K562 (cell line): ENCODE results near the gene RALGAPB. TPM values are rescaled to one million over a fixed set of nuclear protein-coding genes. Genes with fewer than 3 reads are reported as not detected.

Experiments
- ATF2 ChIP-seq: sonication (generic); formaldehyde crosslinking; IDR thresholded peaks from 2 replicates; pipeline ENCODE4 v1.8.1; 2022; ENCODE audit warnings: missing genetic modification reagents
- CAMTA2 ChIP-seq: fragments of 250-450 bp; sonication (Bioruptor Pico); conservative IDR thresholded peaks from 2 replicates; pipeline ENCODE4 v1.5.1; 2022
- CHD2 ChIP-seq: IDR thresholded peaks from 2 replicates; pipeline ENCODE4 v1.6.1; 2011; ENCODE audit warnings: low read depth, low read length
- CREM ChIP-seq: IDR thresholded peaks from 2 replicates; pipeline ENCODE4 v1.6.1; 2014; ENCODE audit warnings: antibody characterized with exemption, low read depth
- ETS1 ChIP-seq: conservative IDR thresholded peaks from 2 replicates; pipeline ENCODE4 v1.6.1; 2011; ENCODE audit warnings: low read depth, mild to moderate bottlenecking, low read length; ENCODE audit not compliant: control insufficient read depth
- JUNB ChIP-seq: fragments of 450-650 bp; formaldehyde crosslinking; conservative IDR thresholded peaks from 2 replicates; pipeline ENCODE4 v1.4.0; 2020; ENCODE audit warnings: mild to moderate bottlenecking
- KLF13 ChIP-seq: fragments of 450-650 bp; IDR thresholded peaks from 2 replicates; pipeline ENCODE4 v1.6.1; 2016; ENCODE audit warnings: missing genetic modification characterization, low read depth, mild to moderate bottlenecking, missing compliant biosample characterization, moderate library complexity, borderline replicate concordance
- KLF16 ChIP-seq: IDR thresholded peaks from 2 replicates; pipeline ENCODE4 v1.6.1; 2016; ENCODE audit warnings: antibody characterized with exemption
- MBD2 ChIP-seq: sonication (generic); IDR thresholded peaks from 2 replicates; pipeline ENCODE4 v1.6.1; 2016; ENCODE audit warnings: low read depth, borderline replicate concordance
- MTA1 ChIP-seq: fragments of 450-650 bp; IDR thresholded peaks from 2 replicates; pipeline ENCODE4 v1.6.1; 2017; ENCODE audit warnings: borderline replicate concordance
- PHF20 ChIP-seq: fragments of 450-650 bp; IDR thresholded peaks from 2 replicates; pipeline ENCODE4 v1.6.1; 2018; ENCODE audit not compliant: partially characterized antibody
- POLR2B ChIP-seq: fragments of 450-650 bp; IDR thresholded peaks from 2 replicates; pipeline ENCODE4 v1.6.1; 2018; ENCODE audit warnings: low read depth; ENCODE audit not compliant: partially characterized antibody
- PPARD ChIP-seq: fragments of 250-450 bp; sonication (Bioruptor Pico); IDR thresholded peaks from 2 replicates; pipeline ENCODE4 v1.8.0; 2022; ENCODE audit warnings: inconsistent platforms, mild to moderate bottlenecking, moderate library complexity
- PRMT5 ChIP-seq: sonication (generic); formaldehyde crosslinking; IDR thresholded peaks from 2 replicates; pipeline ENCODE4 v1.5.0; 2020; ENCODE audit warnings: missing genetic modification reagents
- PURB ChIP-seq: sonication (generic); formaldehyde crosslinking; IDR thresholded peaks from 2 replicates; pipeline ENCODE4 v1.9.0; 2021; ENCODE audit warnings: low read depth, mild to moderate bottlenecking, missing genetic modification reagents
- TCF3 ChIP-seq: sonication (generic); formaldehyde crosslinking; IDR thresholded peaks from 2 replicates; pipeline ENCODE4 v1.4.0; 2020; ENCODE audit warnings: mild to moderate bottlenecking, missing genetic modification reagents
- ZBTB12 ChIP-seq: fragments of 250-450 bp; sonication (Bioruptor Pico); IDR thresholded peaks from 2 replicates; pipeline ENCODE4 v1.4.0; 2020
- ZNF143 ChIP-seq: sonication (generic); formaldehyde crosslinking; IDR thresholded peaks from 2 replicates; pipeline ENCODE4 v1.9.0; 2022; ENCODE audit warnings: mild to moderate bottlenecking, missing genetic modification reagents
- ZNF175 ChIP-seq: fragments of 200-800 bp; sonication (Bioruptor generic); IDR thresholded peaks from 2 replicates; pipeline ENCODE4 v1.6.1; 2016; ENCODE audit warnings: low read depth, mild to moderate bottlenecking, missing genetic modification characterization, missing compliant biosample characterization
- ZNF280B ChIP-seq: fragments of 250-450 bp; sonication (Bioruptor Pico); IDR thresholded peaks from 2 replicates; pipeline ENCODE4 v1.5.1; 2021; ENCODE audit warnings: mild to moderate bottlenecking
- ZNF282 ChIP-seq: sonication (generic); formaldehyde crosslinking; IDR thresholded peaks from 2 replicates; pipeline ENCODE4 v1.8.1; 2023; ENCODE audit warnings: missing genetic modification reagents
- ZSCAN32 ChIP-seq: fragments of 450-650 bp; formaldehyde crosslinking; IDR thresholded peaks from 2 replicates; pipeline ENCODE4 v1.4.0; 2020; ENCODE audit warnings: mild to moderate bottlenecking, moderate library complexity
- polyA plus RNA-seq, 8 experiments: library from polyadenylated mRNA; depleted of rRNA in 4 of 8; stranded (reverse) in 5 of 8; unstranded in 3 of 8; fragments of >200 nt; fragmentation: Nextera tagmentation in 2 of 8; fragmentation: Illumina TruSeq in 1 of 8; extraction: Ambion mirVana in 2 of 8; extraction: Trizol in 1 of 8; gene quantifications; 2 replicates each; pipeline versions ENCODE4 v1.2.1 to v1.2.3, GENCODE V29; 2011 to 2014; ENCODE audit warnings: inconsistent platforms in 1 of 8, missing spikeins in 1 of 8
- total RNA-seq, 7 experiments: library from RNA; depleted of rRNA in 6 of 7; stranded (reverse); fragments of >200 nt in 6 of 7; fragmentation: Illumina TruSeq in 2 of 7; extraction: Trizol in 2 of 7; gene quantifications; 2 replicates each; pipeline versions ENCODE4 v1.2.1 to v1.2.3, GENCODE V29; 2011 to 2021; ENCODE audit warnings: low replicate concordance in 1 of 7

RALGAPB gene
- total and polyA plus RNA-seq, 9 of the 15 experiments (the other 6 are each of a cell fraction or from before 2014, with no cell fraction given): 4.3 to 25.6 (median 13.6) TPM

- TF ChIP-seq PPARD (CRISPR knock-in tag) (no peak), PURB (CRISPR knock-in tag) (no peak), PRMT5 (CRISPR knock-in tag) (no peak), POLR2B (no peak), MBD2 (no peak), ZNF280B (CRISPR knock-in tag) (no peak), ZBTB12 (no peak), ZNF282 (no peak), ZNF175 (no peak), KLF13 (tag) (no peak), ZSCAN32 (CRISPR knock-in tag) (no peak), ATF2 (CRISPR knock-in tag) (no peak), PHF20 (no peak), TCF3 (no peak), CREM (no peak), MTA1 (0 out of 2 replicates have a peak, but pooled peaks have one; percentile 43), KLF16 (no peak), CAMTA2 (CRISPR knock-in tag) (no peak), ZNF143 (CRISPR knock-in tag) (no peak), ETS1 (no peak), CHD2 (no peak), JUNB (CRISPR knock-in tag) (no peak)
Measured at GRCh38 chr20:38460040-38460623, 12.5 kb upstream of the RALGAPB start (continued).
